IgD-negative memory B cell (primary cell): ENCODE results near the gene RNF40. TPM values are rescaled to one million over a fixed set of nuclear protein-coding genes. Genes with fewer than 3 reads are reported as not detected.
A peak's percentile ranks its signal among the peaks of the same experiment; 100 is the strongest.
"Not testable (repeated sequence)": the region's sequence is repeated elsewhere in the genome, so short reads cannot be mapped to it uniquely, and the experiment has no call there.

ENCODE experiments used
- H3K27ac Mint-ChIP-seq, 3 donors: one replicate each; pipeline ENCODE4 v1.8.0; 2020 to 2022; ENCODE audit warnings: mild to moderate bottlenecking in 3 of 3, mixed read lengths in 3 of 3, moderate library complexity in 1 of 3
- H3K27me3 Mint-ChIP-seq: one replicate; pipeline ENCODE4 v1.8.0; 2021; ENCODE audit warnings: mixed read lengths
- H3K36me3 Mint-ChIP-seq: one replicate; pipeline ENCODE4 v1.8.0; 2020; ENCODE audit warnings: mild to moderate bottlenecking, mixed read lengths
- H3K4me1 Mint-ChIP-seq, 3 donors: one replicate each; pipeline ENCODE4 v1.8.0; 2020 to 2022; ENCODE audit warnings: mixed read lengths in 3 of 3, mild to moderate bottlenecking in 1 of 3
- H3K4me3 Mint-ChIP-seq, 4 donors: one replicate each; pipeline ENCODE4 v1.8.0; 2020 to 2022; ENCODE audit warnings: mild to moderate bottlenecking in 4 of 4, mixed read lengths in 4 of 4, moderate library complexity in 3 of 4
- H3K9me3 Mint-ChIP-seq, 3 donors: one replicate each; pipeline ENCODE4 v1.8.0; 2020 to 2021; ENCODE audit warnings: mixed read lengths in 3 of 3, mild to moderate bottlenecking in 1 of 3
- polyA plus RNA-seq: library from polyadenylated mRNA; unstranded; fragments of 300-500 nt; fragmentation: Illumina TruSeq; gene quantifications from one replicate; pipeline ENCODE4 v1.2.3, GENCODE V29; 2021

Gene RNF40
- polyA plus RNA-seq, 1 donor from 2014 or later, result 56.0 TPM

GRCh38 chr16:30794634-30795033, 32.5 kb downstream of the RNF40 start:
- Mint-ChIP-seq H3K27ac (no peak overlapping the region), H3K9me3 (no peaks in the 10 kb centered on the region), H3K27me3 (no peaks in the 10 kb centered on the region), H3K4me3 (no peak overlapping the region), H3K4me1 (no peaks in the 10 kb centered on the region), H3K36me3 (peaks cover 2% of the 10 kb centered on the region)

GRCh38 chr16:30797670-30798309, 35.7 kb downstream of the RNF40 start:
- Mint-ChIP-seq H3K27me3 (no peaks in the 10 kb centered on the region), H3K36me3 (peaks cover 3% of the 10 kb centered on the region), H3K4me1 (peaks cover under 1 to 2% (median 1%) of the 10 kb centered on the region in 3 donors), H3K4me3 (no peak overlapping the region), H3K9me3 (no peaks in the 10 kb centered on the region), H3K27ac (no peak overlapping the region)

- Mint-ChIP-seq H3K9me3 (no peaks in the 10 kb centered on the region), H3K4me3 (peak overlapping the region in 2 of 4 donors; percentile 58 to 61), H3K36me3 (peaks cover 2% of the 10 kb centered on the region), H3K27ac (no peak overlapping the region), H3K27me3 (peaks cover 15% of the 10 kb centered on the region), H3K4me1 (peaks cover 12 to 18% (median 13%) of the 10 kb centered on the region in 3 donors)
Observed at GRCh38 chr16:30802936-30803335, 40.8 kb downstream of the RNF40 start.

GRCh38 chr16:30805056-30805369, 42.9 kb downstream of the RNF40 start:
- H3K27me3 Mint-ChIP-seq, result peaks cover 15% of the 10 kb centered on the region
- H3K4me1 Mint-ChIP-seq, result peaks cover 13 to 20% (median 16%) of the 10 kb centered on the region in 3 donors
- H3K9me3 Mint-ChIP-seq, result no peaks in the 10 kb centered on the region
- peaks cover 3% of the 10 kb centered on the region for H3K36me3 Mint-ChIP-seq
- H3K4me3 Mint-ChIP-seq, result peak overlapping the region; percentile 66 to 93 (median 80)
- no peak overlapping the region for H3K27ac Mint-ChIP-seq

- Mint-ChIP-seq H3K4me1 (peaks cover 13 to 20% (median 16%) of the 10 kb centered on the region in 3 donors), H3K27ac (peak overlapping the region in 2 of 3 donors; percentile 10 to 93), H3K27me3 (peaks cover 15% of the 10 kb centered on the region), H3K4me3 (peak overlapping the region; percentile 66 to 93 (median 80)), H3K36me3 (peaks cover 1% of the 10 kb centered on the region), H3K9me3 (no peaks in the 10 kb centered on the region)
Observed at GRCh38 chr16:30805370-30806169, 43.4 kb downstream of the RNF40 start.

- Mint-ChIP-seq H3K36me3 (peaks cover 1% of the 10 kb centered on the region), H3K27me3 (peaks cover 15% of the 10 kb centered on the region), H3K9me3 (no peaks in the 10 kb centered on the region), H3K4me3 (peak overlapping the region in 2 of 4 donors; percentile 48 to 49), H3K27ac (no peak overlapping the region), H3K4me1 (peaks cover 7 to 17% (median 12%) of the 10 kb centered on the region in 3 donors)
Observed at GRCh38 chr16:30808146-30808545, 46.0 kb downstream of the RNF40 start.

GRCh38 chr16:30808890-30809426, 46.8 kb downstream of the RNF40 start:
- Mint-ChIP-seq H3K27me3 (peaks cover 15% of the 10 kb centered on the region), H3K4me3 (peak overlapping the region in 1 of 4 donors; percentile 48), H3K4me1 (peaks cover 5 to 17% (median 10%) of the 10 kb centered on the region in 3 donors)
- H3K9me3 Mint-ChIP-seq, H3K36me3 Mint-ChIP-seq, H3K27ac Mint-ChIP-seq: not testable (repeated sequence)

GRCh38 chr16:30809675-30810074, 47.6 kb downstream of the RNF40 start:
- Mint-ChIP-seq H3K4me1 (peaks cover 5 to 18% (median 12%) of the 10 kb centered on the region in 3 donors), H3K27ac (peak overlapping the region in 1 of 3 donors; percentile 80), H3K27me3 (peaks cover 15% of the 10 kb centered on the region)
- H3K36me3 Mint-ChIP-seq, H3K9me3 Mint-ChIP-seq, H3K4me3 Mint-ChIP-seq: not testable (repeated sequence)

GRCh38 chr16:30813821-30814189, 51.7 kb downstream of the RNF40 start:
- H3K27me3 Mint-ChIP-seq, result no peaks in the 10 kb centered on the region
- peaks cover 1% of the 10 kb centered on the region for H3K36me3 Mint-ChIP-seq
- peak overlapping the region; percentile 65 to 95 (median 90) for H3K4me3 Mint-ChIP-seq
- H3K4me1 Mint-ChIP-seq, result peaks cover 0 to 7% (median 4%) of the 10 kb centered on the region in 3 donors
- no peaks in the 10 kb centered on the region for H3K9me3 Mint-ChIP-seq
- H3K27ac Mint-ChIP-seq, result peak overlapping the region in 2 of 3 donors; percentile 5 to 84

GRCh38 chr16:30816769-30817168, 54.6 kb downstream of the RNF40 start:
- Mint-ChIP-seq H3K4me3 (peak overlapping the region in 1 of 4 donors; percentile 14), H3K4me1 (peaks cover 0 to 4% (median 3%) of the 10 kb centered on the region in 3 donors), H3K9me3 (no peaks in the 10 kb centered on the region), H3K27me3 (no peaks in the 10 kb centered on the region), H3K36me3 (no peaks in the 10 kb centered on the region), H3K27ac (no peak overlapping the region)

GRCh38 chr16:30820952-30821421, 58.9 kb downstream of the RNF40 start:
- Mint-ChIP-seq H3K36me3 (no peaks in the 10 kb centered on the region), H3K4me1 (no peaks in the 10 kb centered on the region), H3K9me3 (no peaks in the 10 kb centered on the region), H3K4me3 (no peak overlapping the region), H3K27me3 (no peaks in the 10 kb centered on the region), H3K27ac (no peak overlapping the region)

- H3K4me1 Mint-ChIP-seq, H3K4me3 Mint-ChIP-seq, H3K27ac Mint-ChIP-seq, H3K9me3 Mint-ChIP-seq, H3K27me3 Mint-ChIP-seq, H3K36me3 Mint-ChIP-seq: not testable (repeated sequence)
Observed at GRCh38 chr16:30821441-30821840, 59.3 kb downstream of the RNF40 start.

- Mint-ChIP-seq H3K4me1 (no peaks in the 10 kb centered on the region), H3K36me3 (no peaks in the 10 kb centered on the region), H3K27me3 (peaks cover 4% of the 10 kb centered on the region), H3K9me3 (no peaks in the 10 kb centered on the region), H3K27ac (no peak overlapping the region), H3K4me3 (no peak overlapping the region)
Observed at GRCh38 chr16:30821891-30822290, 59.8 kb downstream of the RNF40 start.
